ENCODE data around the gene PEX10.
A peak's percentile ranks its signal among the peaks of the same experiment; 100 is the strongest.

Gene PEX10

GRCh38 chr1:2414297-2414958, 2.1 kb upstream of the PEX10 start:
- peak; percentile 82 for TF ChIP-seq CTCF (IDR thresholded peaks at IDR 0.05; ENCODE audit: extremely low read depth, missing control alignments)
- peak; percentile 89 for DNase-seq (ENCODE audit: low spot score)

GRCh38 chr1:2413495-2414296, 1.3 kb upstream of the PEX10 start:
- no peak for DNase-seq (ENCODE audit: low spot score)
- TF ChIP-seq CTCF (IDR thresholded peaks at IDR 0.05; ENCODE audit: extremely low read depth, missing control alignments) = no peak

DNA sequence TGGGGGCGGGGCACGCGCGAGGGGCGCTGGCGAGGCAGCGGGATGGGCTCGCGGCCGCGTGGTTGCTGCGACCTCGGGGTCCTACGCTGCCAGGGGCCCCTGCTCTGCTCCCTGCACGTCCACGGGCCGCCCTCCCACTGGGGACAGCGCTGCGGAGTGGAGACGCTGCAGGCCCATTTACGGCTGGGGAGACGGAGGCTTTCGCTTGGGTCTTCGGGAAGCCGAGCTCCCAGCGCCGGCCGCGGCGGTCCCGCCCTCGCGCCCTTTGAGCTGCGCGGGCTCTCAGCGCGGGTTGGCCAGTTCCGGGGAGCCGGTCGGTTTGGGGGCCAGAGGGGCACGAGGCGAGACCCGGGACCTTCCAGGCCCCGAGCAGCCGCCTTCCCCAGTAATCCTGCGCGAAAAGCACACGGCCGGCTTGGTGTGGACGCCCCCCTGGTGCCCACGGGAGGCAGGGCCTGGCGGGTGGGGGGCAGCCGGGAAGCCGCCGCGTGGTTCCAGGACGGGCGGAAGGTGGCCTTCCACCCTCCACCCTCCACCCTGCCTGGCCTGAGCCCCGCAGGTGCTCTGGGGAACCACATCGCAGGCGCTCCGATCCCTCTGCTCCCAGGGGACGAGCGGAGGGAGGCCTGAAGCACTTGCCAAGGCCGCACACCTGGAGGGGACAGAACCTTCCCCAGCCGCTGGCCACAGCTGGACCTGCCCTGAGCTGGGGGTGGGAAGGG, 570 bp upstream of the PEX10 start:
- no peak for TF ChIP-seq CTCF (IDR thresholded peaks at IDR 0.05; ENCODE audit: extremely low read depth, missing control alignments)
- peak; percentile 86 for DNase-seq (ENCODE audit: low spot score)

DNA sequence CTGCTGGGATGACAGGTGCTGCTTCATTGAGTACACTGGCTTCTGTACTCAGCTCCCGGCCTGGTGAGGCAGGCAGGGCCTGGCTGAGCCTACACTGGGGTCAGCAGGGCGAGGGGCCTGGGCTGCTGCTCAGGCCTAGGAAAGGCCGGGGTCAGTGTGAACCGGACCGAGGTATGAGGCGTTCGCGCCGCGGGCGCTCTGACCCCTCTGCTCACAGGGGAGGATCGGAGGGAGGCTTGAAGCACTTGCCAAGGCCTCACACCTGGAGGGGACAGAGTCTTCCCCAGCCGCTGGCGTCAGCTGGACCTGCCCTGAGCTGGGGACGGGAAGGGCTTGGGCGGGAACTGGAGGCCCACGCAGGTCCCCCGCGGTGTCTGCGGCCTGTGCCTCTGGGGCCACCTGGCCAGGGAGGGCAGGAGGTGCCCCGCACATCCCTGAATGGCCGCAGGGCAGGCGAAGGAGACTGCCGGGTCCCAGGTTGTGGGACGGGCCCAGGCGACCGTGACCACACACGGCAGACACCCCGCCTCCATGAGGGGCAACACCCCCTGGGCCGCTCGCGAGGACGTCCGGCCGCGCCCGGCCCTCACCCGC, 466 bp downstream of the PEX10 start:
- no peak for DNase-seq (ENCODE audit: low spot score)

GRCh38 chr1:2409745-2410144, 2.6 kb downstream of the PEX10 start:
- DNase-seq (ENCODE audit: low spot score) = no peak
- TF ChIP-seq CTCF (IDR thresholded peaks at IDR 0.05; ENCODE audit: extremely low read depth, missing control alignments) = no peak

More for the DNA sequence above, 466 bp downstream of the PEX10 start:
- no peak for TF ChIP-seq CTCF (IDR thresholded peaks at IDR 0.05; ENCODE audit: extremely low read depth, missing control alignments)

DNA sequence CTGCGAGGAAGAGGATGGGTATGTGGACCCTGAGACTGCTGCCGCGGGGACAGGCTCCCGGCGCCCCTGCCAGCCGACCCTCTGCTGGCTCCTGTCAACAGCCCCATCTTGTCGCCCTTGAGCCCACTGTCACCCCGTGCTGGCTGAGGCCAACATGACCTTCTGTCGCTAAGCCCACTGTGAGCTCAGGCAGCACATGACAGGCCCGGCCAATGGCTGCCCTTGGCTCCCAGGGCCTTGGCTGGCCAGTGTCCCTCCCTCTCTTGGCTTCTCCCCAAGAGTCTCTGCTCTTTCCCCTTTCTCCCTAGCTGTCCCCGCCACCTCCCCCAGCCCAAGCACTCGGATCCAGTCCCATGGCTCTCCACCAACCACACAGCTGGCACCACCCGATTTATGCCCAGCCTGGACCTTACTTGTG, 3.5 kb downstream of the PEX10 start:
- DNase-seq (ENCODE audit: low spot score) = no peak
- TF ChIP-seq CTCF (IDR thresholded peaks at IDR 0.05; ENCODE audit: extremely low read depth, missing control alignments) = no peak
